CD4-positive, alpha-beta T cell (primary cell): ENCODE data around the gene MAP4K5. TPM values are rescaled to one million over a fixed set of nuclear protein-coding genes. Genes with fewer than 3 reads are reported as not detected.

Experiments
- ATAC-seq: fragments of 200-7000 bp; cut with Tn5 transposase; one replicate; pipeline ENCODE4 v1.10.0; 2022; ENCODE audit warnings: mild to moderate bottlenecking; ENCODE audit not compliant: poor library complexity
- CTCF ChIA-PET: fragments of 350-600 bp; sonication (Branson Sonifier 250); formaldehyde crosslinking; loops from one replicate; lab custom pipeline; 2021; ENCODE audit warnings: antibody characterized with exemption, inconsistent platforms; lab: Charles Lee
- POLR2A ChIA-PET: fragments of 350-600 bp; sonication (Branson Sonifier 250); formaldehyde crosslinking; loops from one replicate; lab custom pipeline; 2021; ENCODE audit warnings: antibody characterized with exemption, inconsistent platforms; lab: Charles Lee
- DNase-seq, 14 experiments: peaks; one replicate each; pipeline ENCODE4 v3.0.0-alpha.2; 2013 to 2020; ENCODE audit warnings: mixed read lengths in 2 of 14
- H3K27ac ChIP-seq, 2 donors: one replicate each; pipeline versions ENCODE4 v1.5.1 to v1.7.0; 2013; ENCODE audit warnings: low read length in 2 of 2, low read depth in 1 of 2, mild to moderate bottlenecking in 1 of 2
- H3K27me3 ChIP-seq, 2 experiments: 1 replicate in 1 of 2; 2 replicates in 1 of 2; pipeline versions ENCODE4 v1.6.1 to v1.7.0; 2013; ENCODE audit warnings: low read length in 2 of 2, control low read depth in 1 of 2, mild to moderate bottlenecking in 1 of 2, moderate library complexity in 1 of 2; ENCODE audit not compliant: insufficient read depth in 2 of 2, control insufficient read depth in 1 of 2
- H3K36me3 ChIP-seq: one replicate; pipeline ENCODE4 v1.6.1; 2013; ENCODE audit warnings: low read length, control low read depth; ENCODE audit not compliant: insufficient read depth
- H3K4me1 ChIP-seq: one replicate; pipeline ENCODE4 v1.6.1; 2013; ENCODE audit warnings: low read length, control low read depth; ENCODE audit not compliant: insufficient read depth
- H3K4me3 ChIP-seq: one replicate; pipeline ENCODE4 v1.5.1; 2013; ENCODE audit warnings: mild to moderate bottlenecking, low read length, moderate library complexity
- H3K9me3 ChIP-seq, 2 experiments: 1 replicate in 1 of 2; 2 replicates in 1 of 2; pipeline versions ENCODE4 v1.6.1 to v1.7.0; 2013; ENCODE audit warnings: low read length in 2 of 2, mild to moderate bottlenecking in 2 of 2, control low read depth in 1 of 2, moderate library complexity in 1 of 2; ENCODE audit not compliant: control insufficient read depth in 1 of 2, insufficient read depth in 1 of 2
- H3K27ac Mint-ChIP-seq: one replicate; pipeline ENCODE4 v1.8.0; 2020; ENCODE audit warnings: mixed read lengths
- H3K27me3 Mint-ChIP-seq: one replicate; pipeline ENCODE4 v1.8.0; 2021; ENCODE audit warnings: mixed read lengths
- H3K36me3 Mint-ChIP-seq: one replicate; pipeline ENCODE4 v1.8.0; 2021; ENCODE audit warnings: low read depth, mixed read lengths
- H3K4me1 Mint-ChIP-seq: one replicate; pipeline ENCODE4 v1.8.0; 2021; ENCODE audit warnings: low read depth, mixed read lengths
- H3K4me3 Mint-ChIP-seq: one replicate; pipeline ENCODE4 v1.8.0; 2020; ENCODE audit warnings: mild to moderate bottlenecking, mixed read lengths
- H3K9me3 Mint-ChIP-seq: one replicate; pipeline ENCODE4 v1.8.0; 2020; ENCODE audit warnings: mixed read lengths
- intact Hi-C, 2 experiments: fragments of 100-400 bp; cut with DNase I in 1 of 2; cut with micrococcal nuclease in 1 of 2; formaldehyde crosslinking; loops; one replicate each; pipeline versions ENCODE4 v1.15.1 to v1.9.0; 2023 to 2025; cut with DNase I, micrococcal nuclease
- total RNA-seq, 174 experiments: library from RNA in 2 of 174; stranded (reverse) in 2 of 174; gene quantifications; one replicate each; pipeline ENCODE4 v1.2.3 and lab custom pipeline; 2021 to 2026
- TF ChIP-seq, protein P1 (sequence below): fragments of 200-600 bp; IDR thresholded peaks from one replicate; pipeline ENCODE4 v1.8.0; 2022; ENCODE audit warnings: antibody characterized with exemption, mild to moderate bottlenecking

Gene MAP4K5
- total RNA-seq, 2 experiments from 2014 or later: 32.4 to 34.5 TPM

DNA sequence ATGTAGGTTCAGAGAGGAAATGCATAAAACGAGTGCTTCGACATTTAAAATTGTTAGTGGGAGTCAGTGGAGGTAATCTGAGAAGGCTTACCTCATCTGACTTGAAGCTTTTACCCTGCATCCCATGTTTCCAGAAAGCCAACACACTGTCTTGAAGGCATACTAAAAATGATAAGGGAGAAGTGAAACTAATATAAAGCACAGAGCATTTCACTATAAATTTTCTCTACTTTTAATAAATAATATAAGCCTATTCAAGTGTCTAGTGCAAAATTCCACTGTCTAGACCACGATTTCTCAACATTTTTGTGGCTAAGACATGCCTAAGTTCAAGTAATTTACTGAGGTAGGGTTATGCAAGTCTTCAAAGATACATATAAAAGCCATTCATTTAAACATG lies 106.6 kb downstream of the MAP4K5 start:
- Histone ChIP-seq H3K9me3 (no peaks in the 10 kb centered on the region), H3K36me3 (peaks cover 29% of the 10 kb centered on the region), H3K4me1 (no peaks in the 10 kb centered on the region), H3K27me3 (no peaks in the 10 kb centered on the region), H3K4me3 (no peak overlapping the region), H3K27ac (no peak overlapping the region)
- H3K9me3 Mint-ChIP-seq: no peaks in the 10 kb centered on the region
- DNase-seq: no peak
- no peak overlapping the region for H3K27ac Mint-ChIP-seq
- H3K27me3 Mint-ChIP-seq: no peaks in the 10 kb centered on the region
- TF ChIP-seq, protein P1, sequence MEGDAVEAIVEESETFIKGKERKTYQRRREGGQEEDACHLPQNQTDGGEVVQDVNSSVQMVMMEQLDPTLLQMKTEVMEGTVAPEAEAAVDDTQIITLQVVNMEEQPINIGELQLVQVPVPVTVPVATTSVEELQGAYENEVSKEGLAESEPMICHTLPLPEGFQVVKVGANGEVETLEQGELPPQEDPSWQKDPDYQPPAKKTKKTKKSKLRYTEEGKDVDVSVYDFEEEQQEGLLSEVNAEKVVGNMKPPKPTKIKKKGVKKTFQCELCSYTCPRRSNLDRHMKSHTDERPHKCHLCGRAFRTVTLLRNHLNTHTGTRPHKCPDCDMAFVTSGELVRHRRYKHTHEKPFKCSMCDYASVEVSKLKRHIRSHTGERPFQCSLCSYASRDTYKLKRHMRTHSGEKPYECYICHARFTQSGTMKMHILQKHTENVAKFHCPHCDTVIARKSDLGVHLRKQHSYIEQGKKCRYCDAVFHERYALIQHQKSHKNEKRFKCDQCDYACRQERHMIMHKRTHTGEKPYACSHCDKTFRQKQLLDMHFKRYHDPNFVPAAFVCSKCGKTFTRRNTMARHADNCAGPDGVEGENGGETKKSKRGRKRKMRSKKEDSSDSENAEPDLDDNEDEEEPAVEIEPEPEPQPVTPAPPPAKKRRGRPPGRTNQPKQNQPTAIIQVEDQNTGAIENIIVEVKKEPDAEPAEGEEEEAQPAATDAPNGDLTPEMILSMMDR: no peak
- intact Hi-C loops: no loop called here
- H3K36me3 Mint-ChIP-seq: peaks cover 56% of the 10 kb centered on the region
- H3K4me3 Mint-ChIP-seq: no peak overlapping the region
- no peaks in the 10 kb centered on the region for H3K4me1 Mint-ChIP-seq
- POLR2A ChIA-PET: no interaction called here
- no peak for ATAC-seq
- CTCF ChIA-PET: no interaction called here

DNA sequence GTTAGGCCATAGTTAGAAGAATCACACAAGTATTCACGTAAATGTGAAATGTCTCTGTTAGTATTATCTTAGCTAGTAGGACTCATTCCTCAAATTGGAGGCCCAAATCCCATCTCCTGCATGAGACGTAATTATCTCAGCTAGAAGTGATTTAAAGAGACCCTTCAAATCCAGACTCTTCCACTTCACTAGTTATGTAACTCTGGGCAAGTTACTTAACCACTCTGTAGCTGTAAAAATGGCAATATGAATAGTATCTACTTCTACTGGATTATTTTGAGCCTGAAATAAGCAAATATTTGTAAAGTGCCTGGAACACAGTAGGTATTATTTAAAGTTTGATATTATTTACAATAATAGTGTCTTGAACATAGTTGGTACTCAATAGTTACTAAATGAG lies 107.3 kb downstream of the MAP4K5 start:
- no peak overlapping the region for H3K27ac Mint-ChIP-seq
- ATAC-seq (no peak), DNase-seq (no peak)
- Histone ChIP-seq H3K36me3 (peaks cover 36% of the 10 kb centered on the region), H3K4me3 (no peak overlapping the region), H3K9me3 (no peaks in the 10 kb centered on the region), H3K27me3 (no peaks in the 10 kb centered on the region), H3K4me1 (no peaks in the 10 kb centered on the region), H3K27ac (no peak overlapping the region)
- H3K27me3 Mint-ChIP-seq: no peaks in the 10 kb centered on the region
- H3K4me1 Mint-ChIP-seq: no peaks in the 10 kb centered on the region
- peaks cover 61% of the 10 kb centered on the region for H3K36me3 Mint-ChIP-seq
- ChIA-PET POLR2A (no interaction called here), CTCF (no interaction called here)
- no peaks in the 10 kb centered on the region for H3K9me3 Mint-ChIP-seq
- intact Hi-C loops: no loop called here
- TF ChIP-seq, protein P1: no peak
- no peak overlapping the region for H3K4me3 Mint-ChIP-seq

DNA sequence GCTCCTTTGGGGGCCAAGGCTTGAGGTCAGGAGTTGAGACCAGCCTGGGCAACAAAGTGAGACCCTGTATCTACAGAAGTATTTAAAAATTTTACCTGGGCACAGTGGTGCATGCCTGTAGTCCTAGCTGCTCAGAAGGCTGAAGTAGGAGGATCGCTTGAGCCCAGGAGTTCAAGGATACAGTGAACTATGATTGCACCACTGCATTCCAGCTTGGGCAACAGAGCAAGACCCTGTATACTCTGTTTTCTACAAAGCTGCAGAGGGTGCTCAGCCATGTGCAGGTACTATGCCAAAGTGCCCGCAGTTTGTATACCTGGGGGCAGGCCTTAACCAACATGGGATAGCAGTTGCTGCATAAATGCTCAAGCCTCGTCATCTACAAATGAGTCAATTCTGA lies 108.8 kb downstream of the MAP4K5 start:
- TF ChIP-seq, protein P1: no peak
- intact Hi-C loops: no loop called here
- CTCF ChIA-PET: no interaction called here
- H3K27me3 ChIP-seq: no peaks in the 10 kb centered on the region
- H3K9me3 Mint-ChIP-seq: no peaks in the 10 kb centered on the region
- DNase-seq: no peak
- no peaks in the 10 kb centered on the region for H3K4me1 ChIP-seq
- POLR2A ChIA-PET: interaction anchor here (0.6 kb wide), 1 partner anchor 59 kb away, joined by 3 read pairs; no protein-coding TSS in a partner anchor
- no peak overlapping the region for H3K27ac ChIP-seq
- no peak overlapping the region for H3K27ac Mint-ChIP-seq
- peaks cover 66% of the 10 kb centered on the region for H3K36me3 Mint-ChIP-seq
- H3K4me3 ChIP-seq: no peak overlapping the region
- ATAC-seq: no peak
- H3K36me3 ChIP-seq: peaks cover 42% of the 10 kb centered on the region
- no peaks in the 10 kb centered on the region for H3K27me3 Mint-ChIP-seq
- no peaks in the 10 kb centered on the region for H3K4me1 Mint-ChIP-seq
- no peaks in the 10 kb centered on the region for H3K9me3 ChIP-seq
- no peak overlapping the region for H3K4me3 Mint-ChIP-seq
